ENCODE results near the gene KRTAP12-1. TPM values are rescaled to one million over a fixed set of nuclear protein-coding genes. Genes with fewer than 3 reads are reported as not detected.
"Not testable (repeated sequence)": the region's sequence is repeated elsewhere in the genome, so short reads cannot be mapped to it uniquely, and the experiment has no call there.

KRTAP12-1 gene
- total RNA-seq, 2 experiments from 2014 or later, result not detected

DNA sequence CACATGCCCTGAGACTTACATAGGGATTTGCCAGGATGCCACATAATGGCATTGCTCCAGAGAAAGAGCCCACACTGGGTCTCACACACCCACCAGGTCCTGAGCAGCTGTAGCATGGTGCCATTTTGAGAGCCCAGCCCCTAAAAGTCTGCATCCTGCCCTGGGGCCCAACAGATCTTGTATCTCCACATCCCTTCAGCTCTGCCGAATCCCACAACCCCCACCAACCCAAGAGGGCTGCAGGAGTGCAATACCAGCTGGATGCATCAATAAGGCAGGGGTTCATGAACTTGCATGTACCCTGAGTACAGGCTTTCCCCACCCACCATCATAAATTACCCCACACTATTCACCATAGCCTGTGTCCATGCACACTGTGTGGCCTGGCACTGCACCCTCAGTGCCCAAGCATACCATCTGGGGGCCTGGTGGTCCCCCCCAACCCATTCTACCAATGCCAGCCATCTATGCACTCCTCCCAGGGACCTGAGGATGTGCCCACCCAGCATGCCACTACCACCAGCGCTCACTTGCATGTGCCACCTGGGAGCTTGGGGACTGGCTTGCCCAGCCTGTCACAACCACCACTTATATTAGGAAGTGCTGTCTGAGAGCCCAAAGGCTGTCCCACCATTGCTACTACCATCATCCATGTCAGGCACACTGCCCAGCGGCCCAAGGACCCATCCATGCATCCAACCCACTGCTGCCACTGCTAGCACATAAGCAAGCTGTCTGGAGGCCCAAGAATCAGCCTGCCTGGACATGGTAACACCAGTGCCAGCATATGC lies 11.1 kb downstream of the KRTAP12-1 start:
- DNase-seq, result no peak
- ChIA-PET POLR2A (no interaction called here), CTCF (no interaction called here)
- Mint-ChIP-seq H3K27me3 (no peaks in the 10 kb centered on the region), H3K9me3 (peaks cover 20% of the 10 kb centered on the region), H3K4me1 (ENCODE audit: low read depth) (no peaks in the 10 kb centered on the region), H3K4me3 (no peak overlapping the region), H3K27ac (no peak overlapping the region), H3K36me3 (peaks cover 7% of the 10 kb centered on the region)
- intact Hi-C loops (cut with micrococcal nuclease), result no loop called here

GRCh38 chr21:44667612-44668011 lies 14.4 kb downstream of the KRTAP12-1 start:
- intact Hi-C loops (cut with micrococcal nuclease), result no loop called here
- Mint-ChIP-seq H3K36me3 (peaks cover 4% of the 10 kb centered on the region), H3K4me3 (no peak overlapping the region), H3K4me1 (ENCODE audit: low read depth) (no peaks in the 10 kb centered on the region), H3K9me3 (peaks cover 16% of the 10 kb centered on the region), H3K27ac (no peak overlapping the region), H3K27me3 (no peaks in the 10 kb centered on the region)
- CTCF ChIA-PET, result no interaction called here
- POLR2A ChIA-PET, result no interaction called here
- no peak for DNase-seq

- H3K27me3 Mint-ChIP-seq, result no peaks in the 10 kb centered on the region
- peaks cover 2% of the 10 kb centered on the region for H3K36me3 Mint-ChIP-seq
- no peaks in the 10 kb centered on the region for H3K4me1 Mint-ChIP-seq (ENCODE audit: low read depth)
- peaks cover 15% of the 10 kb centered on the region for H3K9me3 Mint-ChIP-seq
- no peak for DNase-seq
- no peak within 1 kb of the TSS for H3K4me3 Mint-ChIP-seq
- H3K27ac Mint-ChIP-seq, result no peak within 1 kb of the TSS
- ChIA-PET CTCF (interaction anchor here (0.8 kb wide), 1 partner anchor 127 kb away, joined by 3 read pairs; no protein-coding TSS in a partner anchor), POLR2A (interaction anchor here (1.0 kb wide), 1 partner anchor 9 kb away, joined by 3 read pairs; the partner anchor contains the start of gene KRTAP12-3)
- intact Hi-C loops (cut with micrococcal nuclease), result no loop called here
These were observed 15.3 kb downstream of the KRTAP12-1 start, which contains the start of gene KRTAP12-2 for GRCh38 chr21:44666401-44667320. Gene KRTAP12-2 (minus strand): TSS chr21:44666927. CDS start chr21:44666886, 41 bp downstream.

GRCh38 chr21:44664691-44665090 lies 17.3 kb downstream of the KRTAP12-1 start:
- no peak for DNase-seq
- Mint-ChIP-seq H3K4me1 (ENCODE audit: low read depth) (no peaks in the 10 kb centered on the region), H3K27me3 (no peaks in the 10 kb centered on the region), H3K4me3 (no peak overlapping the region), H3K36me3 (peaks cover 2% of the 10 kb centered on the region), H3K27ac (no peak overlapping the region), H3K9me3 (peaks cover 9% of the 10 kb centered on the region)
- ChIA-PET CTCF (no interaction called here), POLR2A (no interaction called here)
- intact Hi-C loops (cut with micrococcal nuclease), result no loop called here

DNA sequence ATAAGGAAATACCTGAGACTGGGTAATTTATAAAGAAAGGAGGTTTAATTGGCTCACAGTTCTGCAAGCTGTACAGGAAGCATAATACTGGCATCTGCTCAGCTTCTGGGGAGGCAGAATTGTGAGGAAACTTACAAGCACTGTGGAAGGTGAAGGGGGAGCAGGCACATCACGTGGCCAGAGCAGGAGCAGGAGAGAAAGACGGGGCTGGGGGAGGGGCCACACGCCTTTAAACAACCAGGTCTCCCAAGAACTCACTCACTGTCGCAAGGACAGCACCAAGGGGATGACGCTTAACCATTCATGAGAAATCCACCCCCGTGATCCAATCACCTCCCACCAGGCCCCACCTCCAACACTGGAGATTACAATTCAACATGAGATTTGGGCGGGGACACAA lies 20.4 kb downstream of the KRTAP12-1 start:
- H3K4me3 Mint-ChIP-seq; CTCF ChIA-PET; DNase-seq; H3K27ac Mint-ChIP-seq; H3K27me3 Mint-ChIP-seq; intact Hi-C loops (cut with micrococcal nuclease); POLR2A ChIA-PET: not testable (repeated sequence)
- H3K9me3 Mint-ChIP-seq, result peaks cover 20% of the 10 kb centered on the region
- peaks cover 11% of the 10 kb centered on the region for H3K36me3 Mint-ChIP-seq
- peaks cover 28% of the 10 kb centered on the region for H3K4me1 Mint-ChIP-seq (ENCODE audit: low read depth)

DNA sequence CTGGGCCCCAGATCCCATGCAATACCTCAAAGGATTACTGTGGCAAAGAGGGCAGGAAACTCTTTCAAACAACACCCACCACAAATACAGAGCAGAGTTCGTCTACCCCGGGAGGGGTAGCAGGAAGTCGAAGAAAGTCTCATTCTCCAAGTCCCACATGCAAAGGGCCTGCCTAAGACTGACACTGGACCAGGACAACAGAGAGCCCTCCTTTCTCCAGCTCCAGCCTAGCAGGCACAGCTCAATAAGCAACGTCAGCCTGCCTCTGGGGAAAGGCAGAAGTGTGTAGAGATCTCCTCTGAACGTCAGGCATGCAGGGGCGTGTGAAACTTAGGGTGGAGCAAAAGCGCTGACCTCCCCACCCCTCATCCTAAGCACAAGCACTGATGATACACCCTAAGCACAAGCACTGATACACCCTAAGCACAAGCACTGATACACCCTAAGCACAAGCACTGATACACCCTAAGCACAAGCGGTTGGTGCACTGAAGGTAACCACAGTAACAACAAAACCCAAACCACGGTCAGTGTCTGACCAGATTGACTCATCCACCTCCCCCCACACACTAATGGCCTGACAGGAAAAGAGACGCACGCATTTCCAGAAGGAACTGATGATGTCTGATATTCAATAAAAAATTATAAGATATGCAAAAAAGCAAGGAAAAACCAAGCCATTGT lies 22.9 kb downstream of the KRTAP12-1 start:
- H3K4me3 Mint-ChIP-seq, result no peak overlapping the region
- DNase-seq, result peak; percentile 29
- peaks cover 45% of the 10 kb centered on the region for H3K4me1 Mint-ChIP-seq (ENCODE audit: low read depth)
- H3K9me3 Mint-ChIP-seq, result peaks cover 29% of the 10 kb centered on the region
- ChIA-PET CTCF (interaction anchor here (1.0 kb wide), 1 partner anchor 20 kb away, joined by 3 read pairs; no protein-coding TSS in a partner anchor), POLR2A (no interaction called here)
- no peak overlapping the region for H3K27ac Mint-ChIP-seq
- peaks cover 16% of the 10 kb centered on the region for H3K36me3 Mint-ChIP-seq
- intact Hi-C loops (cut with micrococcal nuclease), result loop anchor here (10.0 kb wide), 1 partner anchor 74 kb away; the partner anchor contains the start of gene KRTAP10-5
- H3K27me3 Mint-ChIP-seq, result no peaks in the 10 kb centered on the region

GRCh38 chr21:44658541-44658910 lies 23.4 kb downstream of the KRTAP12-1 start:
- H3K4me1 Mint-ChIP-seq (ENCODE audit: low read depth), result peaks cover 50% of the 10 kb centered on the region
- DNase-seq, result no peak
- H3K27me3 Mint-ChIP-seq, result no peaks in the 10 kb centered on the region
- H3K36me3 Mint-ChIP-seq, result peaks cover 16% of the 10 kb centered on the region
- H3K27ac Mint-ChIP-seq, result peak overlapping the region; percentile 89
- H3K4me3 Mint-ChIP-seq, result peak overlapping the region; percentile 67
- H3K9me3 Mint-ChIP-seq, result peaks cover 24% of the 10 kb centered on the region
- intact Hi-C loops (cut with micrococcal nuclease), result loop anchor here (10.0 kb wide), 1 partner anchor 74 kb away; the partner anchor contains the start of gene KRTAP10-5
- ChIA-PET POLR2A (no interaction called here), CTCF (interaction anchor here (1.0 to 1.3 kb wide), 2 partner anchors 20 to 148 kb away, joined by 3 to 5 read pairs; no protein-coding TSS in a partner anchor)

DNA sequence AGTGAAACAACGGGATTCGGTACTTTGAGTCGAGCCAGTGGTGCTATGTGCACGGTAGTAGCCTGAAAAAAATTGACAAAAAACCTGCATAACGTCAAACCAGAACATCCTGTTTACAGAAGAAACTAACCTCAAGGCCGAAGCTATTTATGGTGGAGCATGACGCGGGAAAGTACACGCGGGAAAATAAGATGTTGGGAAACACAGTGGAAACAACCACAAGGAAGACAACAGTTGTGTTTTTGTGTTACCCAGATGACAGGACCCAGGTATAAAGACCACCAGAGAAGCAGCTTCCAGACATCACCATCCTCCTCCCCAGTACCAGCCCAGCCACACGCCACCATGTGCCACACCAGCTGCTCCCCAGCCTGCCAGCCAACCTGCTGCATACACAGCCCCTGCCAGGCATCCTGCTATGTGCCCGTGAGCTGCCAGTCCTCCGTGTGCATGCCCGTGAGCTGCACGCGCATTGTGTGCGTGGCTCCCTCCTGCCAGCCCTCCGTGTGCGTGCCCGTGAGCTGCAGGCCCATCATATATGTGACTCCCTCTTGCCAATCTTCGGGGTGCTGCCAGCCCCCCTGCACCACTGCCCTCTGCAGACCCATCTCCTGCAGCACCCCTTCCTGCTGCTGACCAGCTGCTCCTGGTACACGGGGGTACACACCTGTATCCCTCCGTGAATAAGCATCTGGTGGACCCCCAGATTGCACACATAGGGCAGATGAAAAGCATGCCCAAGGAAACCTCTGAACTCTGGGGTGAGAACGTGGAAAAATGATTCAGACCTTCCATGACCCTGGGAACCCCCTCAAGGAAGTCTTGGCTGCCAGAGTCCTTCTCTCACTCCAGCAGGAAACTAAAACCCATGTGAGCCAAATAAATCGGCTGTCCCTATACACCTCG lies 24.1 kb downstream of the KRTAP12-1 start, which contains the start of gene KRTAP12-3:
KRTAP12-3 (plus strand) TSS at position 298 of the 906 bp plus-strand sequence; CDS start at position 346, 48 bp downstream.
- no peaks in the 10 kb centered on the region for H3K27me3 Mint-ChIP-seq
- H3K27ac Mint-ChIP-seq, result peak within 1 kb of the TSS; percentile 89
- CTCF ChIA-PET, result interaction anchor here (0.7 to 1.3 kb wide), 4 partner anchors 21 to 147 kb away, joined by 3 to 5 read pairs (median 3); no protein-coding TSS in a partner anchor
- H3K4me3 Mint-ChIP-seq, result peak within 1 kb of the TSS; percentile 67
- intact Hi-C loops (cut with micrococcal nuclease), result loop anchor here (10.0 kb wide), 1 partner anchor 73 kb away; the partner anchor contains the start of gene KRTAP10-5
- peaks cover 24% of the 10 kb centered on the region for H3K9me3 Mint-ChIP-seq
- peaks cover 16% of the 10 kb centered on the region for H3K36me3 Mint-ChIP-seq
- DNase-seq, result peak; percentile 56
- H3K4me1 Mint-ChIP-seq (ENCODE audit: low read depth), result peaks cover 51% of the 10 kb centered on the region
- POLR2A ChIA-PET, result interaction anchor here (0.7 to 1.3 kb wide), 4 partner anchors 9 to 39 kb away, joined by 3 to 5 read pairs (median 4); partner anchors contain the start of genes KRTAP10-11 and KRTAP12-2

GRCh38 chr21:44656868-44657267 lies 25.1 kb downstream of the KRTAP12-1 start:
- H3K36me3 Mint-ChIP-seq, result peaks cover 16% of the 10 kb centered on the region
- no peak for DNase-seq
- peaks cover 22% of the 10 kb centered on the region for H3K9me3 Mint-ChIP-seq
- peaks cover 51% of the 10 kb centered on the region for H3K4me1 Mint-ChIP-seq (ENCODE audit: low read depth)
- intact Hi-C loops (cut with micrococcal nuclease), result loop anchor here (10.0 kb wide), 1 partner anchor 72 kb away; the partner anchor contains the start of gene KRTAP10-5
- POLR2A ChIA-PET, result interaction anchor here (1.2 to 1.3 kb wide), 2 partner anchors 10 to 38 kb away, joined by 3 to 4 read pairs; partner anchors contain the start of gene KRTAP10-11
- peak overlapping the region; percentile 67 for H3K4me3 Mint-ChIP-seq
- H3K27ac Mint-ChIP-seq, result peak overlapping the region; percentile 89
- H3K27me3 Mint-ChIP-seq, result no peaks in the 10 kb centered on the region
- CTCF ChIA-PET, result no interaction called here

DNA sequence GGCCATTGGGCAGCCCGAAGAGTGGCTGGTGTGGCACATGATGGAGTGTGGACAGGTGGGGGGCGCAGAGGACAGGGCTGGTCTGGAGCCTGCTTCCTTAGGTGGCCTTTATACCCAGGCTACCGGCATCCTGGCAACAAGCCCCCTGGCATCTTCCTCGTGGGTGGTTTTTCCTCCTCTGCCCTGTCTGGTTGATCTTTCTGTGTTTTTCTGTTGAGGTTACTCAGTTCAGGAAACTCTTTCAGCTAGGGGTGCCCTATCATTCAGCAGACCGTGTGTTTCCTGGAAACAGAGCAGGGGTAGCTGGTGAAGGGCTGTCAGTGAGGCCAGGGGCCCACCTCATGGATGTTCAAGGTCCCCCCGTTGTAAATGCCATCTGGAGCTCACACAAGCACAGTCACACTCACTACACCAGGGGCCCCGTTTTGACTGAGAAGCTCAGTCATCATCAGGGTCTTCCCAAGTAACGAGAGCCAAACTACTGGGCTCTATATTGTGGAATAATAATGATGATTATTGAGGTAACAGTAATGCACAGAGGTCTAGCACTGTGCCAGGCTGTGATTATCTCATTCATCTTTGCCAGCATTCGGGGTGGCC lies 27.3 kb downstream of the KRTAP12-1 start, which contains the start of gene KRTAP12-4:
KRTAP12-4 (minus strand) TSS at position 84 of the 600 bp plus-strand sequence; CDS start at position 39, 45 bp downstream.
- no peaks in the 10 kb centered on the region for H3K27me3 Mint-ChIP-seq
- peaks cover 16% of the 10 kb centered on the region for H3K36me3 Mint-ChIP-seq
- POLR2A ChIA-PET, result no interaction called here
- no peak within 1 kb of the TSS for H3K4me3 Mint-ChIP-seq
- H3K9me3 Mint-ChIP-seq, result peaks cover 19% of the 10 kb centered on the region
- peaks cover 51% of the 10 kb centered on the region for H3K4me1 Mint-ChIP-seq (ENCODE audit: low read depth)
- DNase-seq, result no peak
- peak within 1 kb of the TSS; percentile 64 for H3K27ac Mint-ChIP-seq
- intact Hi-C loops (cut with micrococcal nuclease), result loop anchor here (10.0 kb wide), 1 partner anchor 70 kb away; the partner anchor contains the start of gene KRTAP10-5
- CTCF ChIA-PET, result no interaction called here
